Naive thymus-derived CD4-positive, alpha-beta T cell (primary cell): Measurements from ENCODE around the gene RAET1G. TPM values are rescaled to one million over a fixed set of nuclear protein-coding genes. Genes with fewer than 3 reads are reported as not detected.
A peak's percentile ranks its signal among the peaks of the same experiment; 100 is the strongest.

Source experiments
- ATAC-seq: fragments of 150-1000 bp; cut with Tn5 transposase; 2 replicates; pipeline ENCODE4 v1.10.0; 2021; ENCODE audit warnings: mild to moderate bottlenecking, moderate library complexity
- CTCF ChIA-PET: fragments of 350-600 bp; sonication (Branson Sonifier 250); formaldehyde crosslinking; loops from one replicate; lab custom pipeline; 2021; ENCODE audit warnings: antibody characterized with exemption; lab: Charles Lee
- POLR2A ChIA-PET: fragments of 350-600 bp; sonication (Branson Sonifier 250); formaldehyde crosslinking; loops from one replicate; lab custom pipeline; 2021; ENCODE audit warnings: antibody characterized with exemption, inconsistent platforms; lab: Charles Lee
- DNase-seq, 9 donors: peaks; one replicate each; pipeline versions ENCODE4 v3.0.0 to v3.0.0-alpha.2; 2020 to 2022; ENCODE audit warnings: mixed read lengths in 1 of 9
- H3K27ac ChIP-seq: one replicate; pipeline ENCODE4 v1.7.0; 2013; ENCODE audit warnings: mild to moderate bottlenecking, low read depth, low read length, moderate library complexity
- H3K27me3 ChIP-seq, 2 donors: one replicate each; pipeline ENCODE4 v1.7.0; 2013; ENCODE audit warnings: low read length in 2 of 2, mild to moderate bottlenecking in 2 of 2, moderate library complexity in 2 of 2; ENCODE audit not compliant: control insufficient read depth in 2 of 2, insufficient read depth in 2 of 2
- H3K36me3 ChIP-seq, 3 experiments: 1 replicate in 2 of 3; 2 replicates in 1 of 3; pipeline ENCODE4 v1.7.0; 2013; ENCODE audit warnings: low read length in 3 of 3, mild to moderate bottlenecking in 3 of 3, moderate library complexity in 1 of 3; ENCODE audit not compliant: insufficient read depth in 3 of 3, control insufficient read depth in 2 of 3
- H3K4me1 ChIP-seq, 2 donors: one replicate each; pipeline ENCODE4 v1.7.0; 2013; ENCODE audit warnings: low read length in 2 of 2, mild to moderate bottlenecking in 2 of 2, moderate library complexity in 1 of 2; ENCODE audit not compliant: control insufficient read depth in 2 of 2, insufficient read depth in 2 of 2
- H3K4me3 ChIP-seq: 2 replicates; pipeline ENCODE4 v1.7.0; 2013; ENCODE audit warnings: mild to moderate bottlenecking, low read length
- H3K9me3 ChIP-seq, 3 experiments: 1 replicate in 2 of 3; 2 replicates in 1 of 3; pipeline ENCODE4 v1.7.0; 2013; ENCODE audit warnings: low read length in 3 of 3; ENCODE audit not compliant: control insufficient read depth in 2 of 3
- H3K27ac Mint-ChIP-seq, 9 donors: one replicate each; pipeline ENCODE4 v1.8.0; 2020 to 2022; ENCODE audit warnings: mixed read lengths in 9 of 9, mild to moderate bottlenecking in 8 of 9, moderate library complexity in 5 of 9, inconsistent platforms in 2 of 9
- H3K27me3 Mint-ChIP-seq, 5 donors: one replicate each; pipeline ENCODE4 v1.8.0; 2021 to 2022; ENCODE audit warnings: mixed read lengths in 5 of 5, mild to moderate bottlenecking in 1 of 5
- H3K36me3 Mint-ChIP-seq, 5 donors: one replicate each; pipeline ENCODE4 v1.8.0; 2020 to 2022; ENCODE audit warnings: mixed read lengths in 5 of 5, mild to moderate bottlenecking in 3 of 5, inconsistent platforms in 1 of 5
- H3K4me1 Mint-ChIP-seq, 7 donors: one replicate each; pipeline ENCODE4 v1.8.0; 2020 to 2022; ENCODE audit warnings: mixed read lengths in 7 of 7, mild to moderate bottlenecking in 3 of 7, inconsistent platforms in 1 of 7
- H3K4me3 Mint-ChIP-seq, 10 donors: one replicate each; pipeline ENCODE4 v1.8.0; 2020 to 2022; ENCODE audit warnings: mild to moderate bottlenecking in 10 of 10, mixed read lengths in 10 of 10, moderate library complexity in 6 of 10, inconsistent platforms in 2 of 10
- H3K9me3 Mint-ChIP-seq, 11 donors: one replicate each; pipeline ENCODE4 v1.8.0; 2020 to 2022; ENCODE audit warnings: mixed read lengths in 11 of 11, mild to moderate bottlenecking in 4 of 11, inconsistent platforms in 1 of 11, moderate library complexity in 1 of 11
- intact Hi-C, 2 donors: fragments of 100-400 bp; cut with micrococcal nuclease; formaldehyde crosslinking; loops; one replicate each; pipeline ENCODE4 v1.15.1; 2023
- polyA plus RNA-seq, 2 donors: library from polyadenylated mRNA; unstranded; fragments of 300-500 nt; fragmentation: Illumina TruSeq; gene quantifications; one replicate each; pipeline ENCODE4 v1.2.3, GENCODE V29; 2021
- total RNA-seq, 6 experiments: library from RNA in 5 of 6; stranded (reverse) in 5 of 6; gene quantifications; 1 replicate in 5 of 6; 2 replicates in 1 of 6; pipeline ENCODE4 v1.2.3 and lab custom pipeline; 2021 to 2026

Gene RAET1G
- total and polyA plus RNA-seq, 7 experiments from 2014 or later = not detected

DNA sequence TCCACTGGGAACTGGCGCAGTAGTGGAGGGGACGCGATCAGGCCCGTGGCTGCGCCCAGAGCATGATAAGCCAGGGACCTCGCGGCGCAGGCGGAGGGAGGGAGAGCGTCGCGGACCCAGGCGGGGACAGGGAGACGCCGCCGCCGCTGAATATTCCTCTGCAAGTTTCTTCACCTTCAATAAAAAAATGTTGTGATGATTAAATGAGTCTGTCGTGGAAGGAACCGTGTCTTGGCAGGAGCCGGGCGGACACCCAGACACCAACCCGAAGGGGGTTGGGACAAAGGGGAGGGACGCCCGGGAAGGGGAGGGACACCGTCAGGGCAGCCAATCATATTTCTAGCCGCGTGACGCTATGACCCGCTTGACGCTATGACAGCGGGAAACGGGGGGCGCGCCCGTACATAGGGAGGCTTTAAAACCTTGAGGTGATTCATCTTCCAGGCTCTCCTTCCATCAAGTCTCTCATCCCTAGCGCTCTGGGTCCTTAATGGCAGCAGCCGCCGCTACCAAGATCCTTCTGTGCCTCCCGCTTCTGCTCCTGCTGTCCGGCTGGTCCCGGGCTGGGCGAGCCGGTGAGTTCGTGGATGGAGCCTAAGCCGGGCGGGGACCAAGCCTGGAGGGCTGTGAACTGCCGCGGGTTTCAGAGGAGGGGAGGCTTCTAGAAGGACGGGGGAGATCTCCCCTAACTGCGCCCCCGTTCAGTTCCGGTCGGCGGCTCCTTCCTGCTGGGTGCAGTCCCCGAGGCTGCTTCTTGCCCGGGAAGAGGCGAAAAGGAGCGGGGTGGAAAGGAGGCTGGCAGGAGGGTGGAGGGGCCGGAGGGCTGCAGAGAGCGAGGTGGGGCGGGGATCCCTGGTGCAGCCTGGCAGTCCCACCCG is 18.9 kb upstream of the RAET1G start, which contains the start of gene ULBP2:
Gene ULBP2, plus strand, starts transcription at position 432 of the 878 bp plus-strand sequence. Its CDS starts 59 bp downstream, at position 491.
- peak; percentile 94 for ATAC-seq
- peaks cover 0 to 2% (median 0%) of the 10 kb centered on the region in 11 donors for H3K9me3 Mint-ChIP-seq
- H3K27ac ChIP-seq = peak within 1 kb of the TSS; percentile 9
- H3K9me3 ChIP-seq = no peaks in the 10 kb centered on the region
- H3K4me1 Mint-ChIP-seq = peaks cover 13 to 40% (median 31%) of the 10 kb centered on the region in 7 donors
- H3K27ac Mint-ChIP-seq = peak within 1 kb of the TSS; percentile 74 to 91 (median 85)
- peak within 1 kb of the TSS; percentile 58 for H3K4me3 ChIP-seq
- H3K36me3 Mint-ChIP-seq = peaks cover 0 to 5% (median 1%) of the 10 kb centered on the region in 5 donors
- H3K27me3 Mint-ChIP-seq = peaks cover 31 to 82% (median 44%) of the 10 kb centered on the region in 5 donors
- H3K27me3 ChIP-seq = peaks cover 25 to 35% of the 10 kb centered on the region in 2 donors
- DNase-seq = peak; percentile 69 to 94 (median 80)
- peaks cover 14 to 20% of the 10 kb centered on the region in 2 donors for H3K4me1 ChIP-seq
- POLR2A ChIA-PET = no interaction called here
- no peaks in the 10 kb centered on the region for H3K36me3 ChIP-seq
- intact Hi-C loops = loop anchor here (1.0 to 5.0 kb wide), 5 partner anchors 21 to 925 kb away; partner anchors contain the start of genes ULBP1 (in 2 of the 2), LRP11 (in 1 of the 2), MTHFD1L (in 1 of the 2) and NUP43 (in 1 of the 2)
- CTCF ChIA-PET = no interaction called here
- H3K4me3 Mint-ChIP-seq = peak within 1 kb of the TSS; percentile 78 to 96 (median 94)

DNA sequence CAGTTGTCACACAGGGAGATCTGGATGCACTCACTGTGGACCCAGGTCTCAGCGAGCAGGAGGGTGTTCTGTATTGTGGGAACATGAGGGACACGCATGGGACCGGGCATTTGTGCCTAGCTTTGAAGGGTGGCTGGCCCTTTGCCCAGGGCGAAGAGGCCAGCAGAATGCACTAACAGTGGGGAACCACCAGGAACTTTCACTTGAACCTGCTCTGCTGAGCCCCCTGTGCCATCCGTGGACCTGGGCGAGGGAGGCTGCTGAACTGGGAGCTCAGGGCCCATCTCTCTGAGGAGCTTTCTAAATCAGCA is 17.7 kb upstream of the RAET1G start:
- DNase-seq (no peak), ATAC-seq (no peak)
- ChIA-PET POLR2A (interaction anchor here (0.6 kb wide), 1 partner anchor 119 kb away, joined by 4 read pairs; no protein-coding TSS in a partner anchor), CTCF (interaction anchor here (0.5 to 0.8 kb wide), 2 partner anchors 15 to 76 kb away, joined by 3 to 4 read pairs; no protein-coding TSS in a partner anchor)
- peaks cover 0 to 2% (median 0%) of the 10 kb centered on the region in 11 donors for H3K9me3 Mint-ChIP-seq
- H3K4me3 ChIP-seq = no peak overlapping the region
- H3K4me1 Mint-ChIP-seq = peaks cover 13 to 42% (median 31%) of the 10 kb centered on the region in 7 donors
- peak overlapping the region in 4 of 9 donors; percentile 12 to 57 (median 30) for H3K27ac Mint-ChIP-seq
- H3K27ac ChIP-seq = no peak overlapping the region
- no peaks in the 10 kb centered on the region for H3K36me3 ChIP-seq
- peaks cover 25 to 47% of the 10 kb centered on the region in 2 donors for H3K27me3 ChIP-seq
- H3K4me1 ChIP-seq = peaks cover 14 to 20% of the 10 kb centered on the region in 2 donors
- intact Hi-C loops = loop anchor here in 1 of 2 donors (5.0 kb wide), 3 partner anchors 78 to 927 kb away; partner anchors contain the start of genes LRP11, MTHFD1L, NUP43 and PCMT1
- peak overlapping the region in 9 of 10 donors; percentile 37 to 95 (median 79) for H3K4me3 Mint-ChIP-seq
- H3K9me3 ChIP-seq = no peaks in the 10 kb centered on the region
- peaks cover 0 to 5% (median 1%) of the 10 kb centered on the region in 5 donors for H3K36me3 Mint-ChIP-seq
- peaks cover 42 to 85% (median 48%) of the 10 kb centered on the region in 5 donors for H3K27me3 Mint-ChIP-seq

DNA sequence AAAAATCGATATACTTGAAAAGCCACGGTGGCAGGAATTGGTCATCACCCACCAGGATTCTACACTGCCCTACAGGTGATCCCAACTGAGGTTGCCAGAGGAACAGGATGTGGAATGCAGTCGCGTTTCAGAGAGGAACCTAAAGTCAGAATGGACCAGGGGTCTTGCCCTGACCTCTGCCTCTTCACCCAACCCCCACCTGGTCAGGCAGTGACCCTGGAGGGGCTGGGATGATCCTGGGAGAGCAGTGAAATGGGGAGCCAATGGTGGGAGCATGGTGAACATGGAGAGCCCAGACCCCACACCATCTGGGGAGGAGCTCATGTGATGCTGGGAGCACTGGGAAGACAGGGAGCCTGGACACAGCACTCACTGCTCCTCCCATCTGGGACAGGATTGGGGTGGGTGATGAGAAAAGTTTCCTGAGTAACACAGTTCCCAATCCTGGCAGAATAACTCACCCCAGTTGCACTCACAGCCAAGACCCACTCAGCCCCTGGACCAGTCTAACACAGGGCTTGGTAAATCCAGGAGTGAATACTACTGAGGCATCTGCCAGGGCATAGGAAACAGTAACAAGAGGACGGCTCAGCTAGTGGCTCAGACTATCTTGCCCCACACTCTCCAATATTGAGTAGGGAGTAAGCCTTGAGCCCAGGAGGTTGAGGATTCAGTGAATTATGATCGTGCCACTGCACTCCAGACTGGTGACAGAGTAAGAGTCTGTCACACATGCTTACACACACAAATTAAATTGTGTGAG is 17.2 kb upstream of the RAET1G start:
- Mint-ChIP-seq H3K4me1 (peaks cover 13 to 42% (median 31%) of the 10 kb centered on the region in 7 donors), H3K27ac (peak overlapping the region in 5 of 9 donors; percentile 25 to 57 (median 34)), H3K27me3 (peaks cover 48 to 86% (median 53%) of the 10 kb centered on the region in 5 donors), H3K36me3 (peaks cover 0 to 5% (median 1%) of the 10 kb centered on the region in 5 donors), H3K4me3 (peak overlapping the region; percentile 37 to 95 (median 79)), H3K9me3 (peaks cover 0 to 4% (median 0%) of the 10 kb centered on the region in 11 donors)
- intact Hi-C loops = loop anchor here (5.0 to 10.0 kb wide), 5 partner anchors 78 to 927 kb away; partner anchors contain the start of genes LRP11 (in 1 of the 2), MTHFD1L (in 1 of the 2), NUP43 (in 1 of the 2) and PCMT1 (in 1 of the 2)
- no peak overlapping the region for H3K27ac ChIP-seq
- CTCF ChIA-PET = interaction anchor here (0.5 to 0.8 kb wide), 3 partner anchors 9 to 77 kb away, joined by 3 to 4 read pairs (median 3); no protein-coding TSS in a partner anchor
- no peak overlapping the region for H3K4me3 ChIP-seq
- peaks cover 14 to 20% of the 10 kb centered on the region in 2 donors for H3K4me1 ChIP-seq
- H3K9me3 ChIP-seq = no peaks in the 10 kb centered on the region
- no peak for DNase-seq
- peaks cover 25 to 51% of the 10 kb centered on the region in 2 donors for H3K27me3 ChIP-seq
- POLR2A ChIA-PET = interaction anchor here (0.6 kb wide), 1 partner anchor 119 kb away, joined by 4 read pairs; no protein-coding TSS in a partner anchor
- no peaks in the 10 kb centered on the region for H3K36me3 ChIP-seq
- no peak for ATAC-seq

DNA sequence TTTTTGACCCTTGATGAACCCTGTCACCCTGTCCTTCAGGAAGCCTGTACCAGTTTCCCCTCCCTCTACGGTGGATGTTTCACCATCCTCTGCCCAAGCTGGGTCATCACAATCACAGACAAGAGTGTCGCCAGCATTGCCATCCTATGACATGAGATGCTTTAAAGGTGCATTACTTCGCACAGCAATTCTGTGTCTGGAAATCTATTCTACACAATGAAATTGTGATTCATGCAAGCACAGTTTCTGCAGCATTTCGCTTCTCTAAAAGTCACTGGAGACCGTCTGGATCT is 16.4 kb upstream of the RAET1G start:
- H3K27ac ChIP-seq = no peak overlapping the region
- Mint-ChIP-seq H3K4me1 (peaks cover 13 to 49% (median 33%) of the 10 kb centered on the region in 7 donors), H3K9me3 (peaks cover 0 to 4% (median 0%) of the 10 kb centered on the region in 11 donors), H3K27ac (peak overlapping the region in 5 of 9 donors; percentile 7 to 92 (median 83)), H3K27me3 (peaks cover 56 to 94% (median 60%) of the 10 kb centered on the region in 5 donors), H3K4me3 (peak overlapping the region; percentile 17 to 93 (median 84)), H3K36me3 (peaks cover 0 to 5% (median 1%) of the 10 kb centered on the region in 5 donors)
- CTCF ChIA-PET = interaction anchor here (0.6 kb wide), 1 partner anchor 10 kb away, joined by 3 read pairs; no protein-coding TSS in a partner anchor
- intact Hi-C loops = loop anchor here (10.0 kb wide), 2 partner anchors 395 to 455 kb away; no protein-coding TSS in a partner anchor
- peak overlapping the region; percentile 57 for H3K4me3 ChIP-seq
- no peaks in the 10 kb centered on the region for H3K9me3 ChIP-seq
- no peaks in the 10 kb centered on the region for H3K36me3 ChIP-seq
- H3K27me3 ChIP-seq = peaks cover 25 to 52% of the 10 kb centered on the region in 2 donors
- no peak for ATAC-seq
- POLR2A ChIA-PET = no interaction called here
- H3K4me1 ChIP-seq = peaks cover 14 to 20% of the 10 kb centered on the region in 2 donors
- DNase-seq = no peak

DNA sequence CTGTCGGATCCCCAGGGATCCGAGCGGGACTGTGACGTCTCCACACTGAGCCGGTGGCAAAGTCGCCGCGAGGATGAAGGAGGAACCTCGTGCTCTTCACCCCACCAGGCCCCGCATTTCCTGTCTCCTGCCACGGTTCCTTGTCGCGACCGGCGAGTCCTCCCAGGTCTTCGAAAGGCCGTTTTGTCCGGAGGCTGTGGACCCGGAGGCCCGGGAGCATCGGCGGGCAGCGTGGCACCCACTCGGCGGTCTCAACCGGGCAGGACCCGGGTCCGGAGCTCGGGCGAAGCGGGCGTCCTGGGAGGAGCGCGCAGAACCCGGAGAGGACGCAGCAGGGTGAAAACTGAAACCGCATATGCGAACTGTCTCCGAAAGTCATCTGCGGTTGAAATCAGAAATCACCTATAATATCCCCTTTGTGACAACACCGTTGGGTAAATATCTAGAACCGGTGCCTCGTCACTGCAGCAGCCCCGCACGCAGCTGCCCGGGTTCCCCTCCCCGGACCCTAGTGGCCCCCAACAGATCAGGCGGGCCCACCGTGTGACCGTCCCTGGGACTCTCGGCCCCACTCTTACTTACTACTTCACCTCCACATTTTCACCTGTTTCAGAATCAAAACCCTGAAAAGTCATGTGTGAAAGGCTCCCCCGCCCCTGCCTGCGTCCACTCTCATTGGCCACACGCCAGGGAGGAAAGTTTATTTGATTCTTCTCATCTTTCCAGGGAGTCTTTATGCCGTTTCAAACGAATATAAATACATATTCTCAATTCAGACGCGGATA is 15.8 kb upstream of the RAET1G start:
- H3K4me1 ChIP-seq = peaks cover 14 to 20% of the 10 kb centered on the region in 2 donors
- DNase-seq = peak; percentile 25 to 75 (median 51)
- H3K27ac ChIP-seq = no peak overlapping the region
- no peaks in the 10 kb centered on the region for H3K36me3 ChIP-seq
- ATAC-seq = peak; percentile 48
- Mint-ChIP-seq H3K27ac (peak overlapping the region in 7 of 9 donors; percentile 7 to 92 (median 73)), H3K4me3 (peak overlapping the region; percentile 68 to 93 (median 84)), H3K27me3 (peaks cover 61 to 93% (median 63%) of the 10 kb centered on the region in 5 donors), H3K4me1 (peaks cover 13 to 52% (median 35%) of the 10 kb centered on the region in 7 donors), H3K9me3 (peaks cover 0 to 4% (median 0%) of the 10 kb centered on the region in 11 donors), H3K36me3 (peaks cover 0 to 5% (median 1%) of the 10 kb centered on the region in 5 donors)
- ChIA-PET CTCF (interaction anchor here (0.6 kb wide), 1 partner anchor 42 kb away, joined by 7 read pairs; no protein-coding TSS in a partner anchor), POLR2A (no interaction called here)
- peak overlapping the region; percentile 57 for H3K4me3 ChIP-seq
- intact Hi-C loops = loop anchor here (10.0 kb wide), 2 partner anchors 396 to 456 kb away; no protein-coding TSS in a partner anchor
- H3K27me3 ChIP-seq = peaks cover 28 to 52% of the 10 kb centered on the region in 2 donors
- no peaks in the 10 kb centered on the region for H3K9me3 ChIP-seq
